Activated T-cell treated with anti-CD3 and anti-CD28 coated beads, Interleukin-2, amount 50 U/mL, for 4 hours (primary cell): Measurements from ENCODE around the gene PRAC2. TPM values are rescaled to one million over a fixed set of nuclear protein-coding genes. Genes with fewer than 3 reads are reported as not detected.

ENCODE experiments used
- ATAC-seq, 2 donors: fragments of 200-7000 bp; cut with Tn5 transposase; one replicate each; pipeline ENCODE4 v1.10.0; 2021
- DNase-seq: peaks from one replicate; pipeline ENCODE4 v3.0.0-alpha.2; 2020
- H3K27me3 Mint-ChIP-seq: one replicate; pipeline ENCODE4 v1.8.0; 2021; ENCODE audit warnings: low read depth, mixed read lengths
- H3K36me3 Mint-ChIP-seq: one replicate; pipeline ENCODE4 v1.8.0; 2022; ENCODE audit warnings: mixed read lengths; ENCODE audit not compliant: insufficient read depth
- H3K4me1 Mint-ChIP-seq: one replicate; pipeline ENCODE4 v1.8.0; 2021; ENCODE audit warnings: low read depth, mixed read lengths
- H3K4me3 Mint-ChIP-seq: one replicate; pipeline ENCODE4 v1.8.0; 2021; ENCODE audit warnings: mild to moderate bottlenecking, moderate library complexity, mixed read lengths
- H3K9me3 Mint-ChIP-seq: one replicate; pipeline ENCODE4 v1.8.0; 2021; ENCODE audit warnings: mixed read lengths
- total RNA-seq, 3 donors: library from RNA; stranded (reverse); gene quantifications; one replicate each; pipeline ENCODE4 v1.2.1, GENCODE V29; 2021

PRAC2 gene
- total RNA-seq, 3 donors from 2014 or later = not detected

GRCh38 chr17:48725288-48726064 is 2.5 kb downstream of the PRAC2 start:
- DNase-seq (no peak), ATAC-seq (no peak)
- H3K4me3 Mint-ChIP-seq = no peak overlapping the region
- peaks cover 29% of the 10 kb centered on the region for H3K4me1 Mint-ChIP-seq
- no peaks in the 10 kb centered on the region for H3K9me3 Mint-ChIP-seq
- H3K36me3 Mint-ChIP-seq = no peaks in the 10 kb centered on the region
- H3K27me3 Mint-ChIP-seq = peaks cover 95% of the 10 kb centered on the region

DNA sequence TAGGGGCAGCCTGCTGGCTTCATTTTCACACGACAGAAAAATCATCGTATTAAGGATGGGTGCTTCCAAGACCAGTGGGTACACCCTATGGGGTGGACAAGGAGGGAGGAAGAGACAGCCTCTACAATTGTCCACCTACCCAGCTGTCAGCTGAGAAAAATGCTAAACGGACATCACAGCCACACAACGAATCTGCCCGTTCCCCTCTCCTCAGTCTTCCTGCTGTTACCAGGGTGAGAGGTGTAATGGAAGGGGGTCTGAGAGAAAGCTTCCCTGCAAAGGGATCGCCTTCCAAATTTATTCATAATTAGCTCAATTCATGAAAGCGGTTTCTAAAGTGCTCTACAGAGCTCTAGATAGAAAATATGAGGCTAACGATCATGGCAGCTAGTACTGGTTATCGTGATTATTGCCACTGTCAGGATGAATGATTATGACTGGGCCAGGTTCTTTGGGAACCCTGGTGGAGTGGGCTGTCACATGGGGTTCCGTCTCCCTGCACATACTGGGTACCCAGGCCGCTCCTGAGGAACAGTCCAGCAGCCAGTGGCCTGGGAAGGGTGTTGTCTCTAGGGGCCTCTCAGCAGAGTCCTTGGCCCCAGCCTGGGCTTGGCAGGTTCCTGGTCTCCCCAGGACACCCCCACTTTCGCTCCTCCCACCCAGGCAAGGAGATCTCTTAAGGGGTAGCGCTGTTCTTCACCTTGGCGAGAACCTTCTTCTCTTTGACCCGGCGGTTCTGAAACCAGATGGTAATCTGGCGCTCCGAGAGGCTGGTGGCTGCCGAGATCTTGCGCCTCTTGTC is 3.3 kb downstream of the PRAC2 start:
- no peaks in the 10 kb centered on the region for H3K9me3 Mint-ChIP-seq
- H3K27me3 Mint-ChIP-seq = peaks cover 93% of the 10 kb centered on the region
- DNase-seq (no peak), ATAC-seq (no peak)
- peaks cover 29% of the 10 kb centered on the region for H3K4me1 Mint-ChIP-seq
- no peaks in the 10 kb centered on the region for H3K36me3 Mint-ChIP-seq
- no peak overlapping the region for H3K4me3 Mint-ChIP-seq

DNA sequence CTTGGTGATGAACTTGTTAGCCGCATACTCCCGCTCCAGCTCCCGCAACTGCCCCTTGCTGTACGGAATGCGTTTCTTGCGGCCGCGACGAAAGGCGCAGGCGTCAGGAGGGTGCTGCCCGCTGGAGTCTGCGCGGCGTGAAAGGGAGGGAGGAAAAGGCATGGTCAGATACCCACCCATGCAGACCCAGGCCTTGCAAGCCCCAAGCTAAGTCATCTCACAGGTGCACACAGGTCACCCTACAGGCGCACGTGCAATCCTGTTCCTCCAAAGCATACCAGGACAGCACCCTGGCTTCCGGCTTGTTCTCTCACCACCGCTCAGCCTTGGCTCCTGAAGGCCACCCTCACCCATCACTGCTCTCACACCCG is 3.9 kb downstream of the PRAC2 start:
- no peak for ATAC-seq
- H3K27me3 Mint-ChIP-seq = peaks cover 95% of the 10 kb centered on the region
- no peak overlapping the region for H3K4me3 Mint-ChIP-seq
- H3K4me1 Mint-ChIP-seq = peaks cover 29% of the 10 kb centered on the region
- H3K36me3 Mint-ChIP-seq = no peaks in the 10 kb centered on the region
- H3K9me3 Mint-ChIP-seq = no peaks in the 10 kb centered on the region
- no peak for DNase-seq

DNA sequence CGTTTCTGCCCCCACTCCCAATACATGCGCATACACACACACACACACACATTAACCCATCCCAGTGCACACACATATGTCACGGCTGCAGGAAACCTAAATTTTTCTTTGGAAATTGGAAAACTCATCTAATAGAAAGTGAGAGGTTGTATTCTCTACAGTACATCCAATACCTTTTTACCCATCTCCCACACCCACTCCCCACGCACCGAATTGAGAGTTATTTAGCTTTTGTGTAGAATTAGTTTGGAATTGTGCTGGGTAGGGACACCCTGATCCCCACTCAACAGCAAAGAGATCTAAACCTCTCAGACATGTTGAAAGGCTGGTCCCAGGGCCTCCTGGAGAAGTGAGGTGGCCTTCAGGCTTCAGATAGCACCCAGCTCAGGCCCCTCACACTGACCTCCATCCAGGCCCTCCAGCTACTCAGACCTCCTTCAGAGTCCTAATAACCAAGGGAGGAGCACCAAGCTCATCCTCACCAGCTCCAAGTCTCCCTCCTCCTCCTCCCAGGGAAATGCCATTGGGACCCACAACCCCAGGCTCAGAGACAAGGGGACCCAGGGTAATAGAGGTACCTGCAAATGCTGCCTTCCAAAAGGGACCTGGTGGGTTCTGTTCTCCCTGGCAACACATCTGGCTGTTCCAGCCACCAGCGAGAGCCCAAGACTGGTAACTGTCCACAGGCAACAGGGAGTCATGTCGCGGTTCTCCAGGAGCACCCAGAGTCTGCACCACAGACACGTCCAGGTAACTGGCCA is 4.6 kb downstream of the PRAC2 start:
- H3K36me3 Mint-ChIP-seq = no peaks in the 10 kb centered on the region
- no peak for ATAC-seq
- no peak for DNase-seq
- no peaks in the 10 kb centered on the region for H3K9me3 Mint-ChIP-seq
- peaks cover 95% of the 10 kb centered on the region for H3K27me3 Mint-ChIP-seq
- H3K4me3 Mint-ChIP-seq = no peak overlapping the region
- H3K4me1 Mint-ChIP-seq = peaks cover 29% of the 10 kb centered on the region

DNA sequence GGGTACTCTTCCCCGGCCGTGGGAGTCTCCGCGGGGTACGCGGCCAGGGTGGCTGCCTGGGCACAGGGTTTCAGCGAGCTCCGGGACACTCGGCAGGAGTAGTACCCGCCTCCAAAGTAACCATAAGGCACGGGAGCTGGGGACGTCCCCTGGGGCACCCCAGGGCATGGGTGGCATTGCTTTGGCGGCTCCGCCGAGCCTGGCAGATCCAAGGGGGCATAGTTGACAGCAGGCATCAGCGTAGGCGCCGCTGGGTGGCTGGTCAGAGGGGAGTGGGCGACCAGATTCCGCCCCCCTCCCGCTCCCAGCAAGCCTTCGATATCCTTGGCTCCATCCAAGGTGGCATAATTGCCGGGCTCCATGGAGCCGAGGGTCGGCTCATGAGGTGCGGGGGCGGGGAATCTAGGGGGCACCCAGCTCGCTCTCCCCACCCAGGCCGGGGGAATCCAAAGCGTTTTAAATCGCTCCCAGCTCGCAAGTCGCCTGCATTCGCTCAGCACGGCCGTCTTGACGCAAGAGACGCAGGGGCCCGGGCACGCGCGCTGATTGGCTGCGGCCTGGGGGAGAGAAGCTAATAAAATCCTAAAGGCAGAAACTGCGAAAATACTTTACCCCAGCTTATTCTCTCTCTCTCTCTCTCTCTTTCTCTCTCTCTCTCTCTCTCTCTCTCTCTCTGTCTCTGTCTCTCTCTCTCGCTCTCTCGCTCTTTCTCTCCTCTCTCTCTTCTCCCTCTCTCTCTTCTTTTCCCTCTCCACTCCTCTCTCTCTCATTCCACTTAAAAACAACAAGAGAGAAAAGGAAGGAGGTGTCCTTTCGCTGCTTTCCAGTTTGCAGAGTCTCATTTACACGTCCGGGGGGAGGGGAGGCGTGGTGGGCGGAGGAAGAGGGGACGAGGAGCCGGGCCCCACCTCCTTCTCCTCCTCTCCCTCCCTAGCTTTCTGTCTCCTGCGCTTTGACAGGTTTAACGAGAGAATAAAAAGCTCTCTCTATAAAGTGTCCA is 5.5 kb downstream of the PRAC2 start, which contains the start of gene HOXB13:
Gene HOXB13 (minus strand): TSS at position 519 of the 1,000 bp plus-strand sequence. CDS start 157 bp downstream, at position 362.
- Mint-ChIP-seq H3K27me3 (peaks cover 93% of the 10 kb centered on the region), H3K4me3 (peak within 1 kb of the TSS; percentile 26), H3K9me3 (no peaks in the 10 kb centered on the region), H3K36me3 (no peaks in the 10 kb centered on the region), H3K4me1 (peaks cover 32% of the 10 kb centered on the region)
- DNase-seq (peak; percentile 36), ATAC-seq (peak; percentile 41 to 49)

DNA sequence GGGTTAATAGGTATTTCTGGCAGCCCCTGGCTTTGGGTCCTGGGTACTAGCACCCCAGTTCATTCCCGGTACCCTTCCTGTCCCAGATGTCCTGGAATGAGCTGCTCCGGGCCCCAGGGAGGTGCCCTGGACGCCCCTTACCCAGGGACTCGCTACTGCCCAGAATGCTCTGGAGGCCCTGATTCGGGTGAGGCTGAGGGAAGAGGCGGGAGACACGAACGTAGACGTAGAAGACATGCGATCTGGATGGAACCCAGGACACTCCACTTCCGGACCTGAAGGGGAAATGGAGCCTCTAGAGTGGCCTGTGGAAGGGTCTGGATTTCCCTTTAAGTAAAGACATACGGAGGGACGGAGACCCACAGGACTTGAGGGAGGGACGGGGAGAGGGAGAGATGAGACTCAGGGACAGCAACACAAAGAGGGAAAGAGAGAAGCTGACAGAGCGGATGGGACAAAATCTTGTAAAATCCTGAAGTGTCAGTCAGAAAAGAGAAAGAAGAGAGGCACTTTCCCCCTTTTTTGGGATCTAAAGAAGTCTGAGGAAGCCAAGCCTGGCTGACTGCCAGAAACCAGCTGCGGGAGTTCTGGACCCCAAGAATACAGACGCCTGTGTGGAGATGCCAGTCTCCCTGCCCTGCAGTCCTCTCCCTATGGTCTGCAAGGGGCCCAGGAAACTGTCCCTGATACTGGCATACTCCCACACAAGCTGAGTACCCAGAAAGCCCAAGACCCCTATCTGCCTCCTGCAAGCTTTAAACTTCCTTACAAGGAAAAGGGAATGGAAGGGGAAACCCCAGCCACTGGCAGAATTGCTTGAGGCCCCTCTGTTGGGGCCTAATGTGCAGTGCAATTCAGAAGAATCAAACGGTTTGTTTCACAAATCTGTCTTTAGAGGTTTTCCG is 6.6 kb downstream of the PRAC2 start:
- ATAC-seq (no peak), DNase-seq (no peak)
- Mint-ChIP-seq H3K4me1 (peaks cover 27% of the 10 kb centered on the region), H3K9me3 (no peaks in the 10 kb centered on the region), H3K27me3 (peaks cover 93% of the 10 kb centered on the region), H3K36me3 (no peaks in the 10 kb centered on the region), H3K4me3 (no peak overlapping the region)

DNA sequence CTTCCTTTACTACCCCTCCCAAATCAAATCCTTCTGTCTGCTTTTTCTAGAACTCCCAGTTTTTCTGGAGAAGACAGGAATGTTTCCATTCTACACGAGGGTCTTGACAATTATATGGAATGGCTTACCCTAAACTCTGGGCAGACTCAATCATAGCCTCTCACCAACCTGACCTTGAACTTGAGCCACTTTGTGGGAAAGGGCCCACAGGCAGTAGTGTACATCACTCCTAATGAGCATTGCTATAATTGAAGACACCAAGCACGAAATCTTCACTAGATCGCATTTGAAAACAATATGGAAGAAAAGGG is 7.2 kb downstream of the PRAC2 start:
- H3K27me3 Mint-ChIP-seq = peaks cover 93% of the 10 kb centered on the region
- H3K9me3 Mint-ChIP-seq = no peaks in the 10 kb centered on the region
- ATAC-seq (no peak), DNase-seq (no peak)
- H3K4me1 Mint-ChIP-seq = peaks cover 26% of the 10 kb centered on the region
- no peak overlapping the region for H3K4me3 Mint-ChIP-seq
- H3K36me3 Mint-ChIP-seq = no peaks in the 10 kb centered on the region

- Mint-ChIP-seq H3K9me3 (no peaks in the 10 kb centered on the region), H3K27me3 (peaks cover 93% of the 10 kb centered on the region), H3K4me1 (peaks cover 26% of the 10 kb centered on the region), H3K4me3 (no peak overlapping the region), H3K36me3 (no peaks in the 10 kb centered on the region)
- ATAC-seq = no peak
- DNase-seq = no peak
These were observed 8.4 kb downstream of the PRAC2 start for GRCh38 chr17:48731355-48731754.

DNA sequence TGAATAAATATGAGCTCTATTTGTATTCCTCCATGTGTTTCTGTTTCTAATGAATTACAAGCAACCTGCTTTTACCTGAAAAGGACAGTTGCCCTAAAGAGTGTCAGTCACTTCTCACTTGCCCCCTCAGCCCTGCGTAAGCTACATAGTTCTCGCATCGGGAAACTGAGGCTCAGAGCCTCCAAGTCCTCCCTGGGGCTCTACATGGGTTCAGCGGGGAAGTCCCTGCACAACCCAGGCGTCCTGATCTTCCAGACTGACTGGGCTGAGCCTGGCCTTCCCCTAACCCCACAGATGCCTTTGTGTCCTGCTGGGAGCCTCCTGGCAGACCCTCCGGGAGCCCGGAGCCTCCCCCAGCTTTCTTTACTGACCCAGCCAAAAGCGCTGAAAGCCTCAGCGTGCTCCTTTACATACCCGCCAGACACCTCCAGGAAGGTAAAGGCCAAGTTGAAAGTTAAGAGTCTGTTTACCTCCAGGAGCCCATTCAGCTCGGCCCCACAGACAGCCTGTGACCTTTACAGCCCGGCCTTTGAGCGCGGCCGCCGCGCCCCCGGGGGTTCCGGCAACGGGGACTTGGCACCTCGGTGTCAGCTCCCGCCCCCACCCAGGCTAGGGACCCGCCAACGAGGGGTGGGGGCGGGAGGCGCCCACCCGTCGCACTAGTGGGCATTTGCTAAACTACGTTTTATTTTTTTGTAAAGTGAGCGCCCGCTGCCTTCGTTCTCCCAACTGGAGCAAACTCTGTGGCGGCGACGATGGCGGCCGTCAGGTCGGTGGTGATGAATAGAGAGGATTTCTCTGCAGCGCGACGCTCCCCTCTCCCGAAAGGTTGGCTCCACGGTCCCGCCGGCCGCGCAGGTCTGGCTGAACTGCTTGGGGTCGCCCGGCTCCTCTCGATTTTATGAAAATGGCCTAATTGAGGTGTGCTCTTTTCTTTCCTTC is 10.0 kb downstream of the PRAC2 start:
- no peaks in the 10 kb centered on the region for H3K9me3 Mint-ChIP-seq
- no peak for DNase-seq
- ATAC-seq = no peak
- H3K4me3 Mint-ChIP-seq = no peak overlapping the region
- peaks cover 23% of the 10 kb centered on the region for H3K4me1 Mint-ChIP-seq
- H3K36me3 Mint-ChIP-seq = no peaks in the 10 kb centered on the region
- H3K27me3 Mint-ChIP-seq = peaks cover 91% of the 10 kb centered on the region

- no peaks in the 10 kb centered on the region for H3K36me3 Mint-ChIP-seq
- DNase-seq (no peak), ATAC-seq (no peak)
- no peaks in the 10 kb centered on the region for H3K9me3 Mint-ChIP-seq
- peaks cover 22% of the 10 kb centered on the region for H3K4me1 Mint-ChIP-seq
- peaks cover 89% of the 10 kb centered on the region for H3K27me3 Mint-ChIP-seq
- no peak overlapping the region for H3K4me3 Mint-ChIP-seq
These were observed 10.8 kb downstream of the PRAC2 start for GRCh38 chr17:48733632-48734328.

DNA sequence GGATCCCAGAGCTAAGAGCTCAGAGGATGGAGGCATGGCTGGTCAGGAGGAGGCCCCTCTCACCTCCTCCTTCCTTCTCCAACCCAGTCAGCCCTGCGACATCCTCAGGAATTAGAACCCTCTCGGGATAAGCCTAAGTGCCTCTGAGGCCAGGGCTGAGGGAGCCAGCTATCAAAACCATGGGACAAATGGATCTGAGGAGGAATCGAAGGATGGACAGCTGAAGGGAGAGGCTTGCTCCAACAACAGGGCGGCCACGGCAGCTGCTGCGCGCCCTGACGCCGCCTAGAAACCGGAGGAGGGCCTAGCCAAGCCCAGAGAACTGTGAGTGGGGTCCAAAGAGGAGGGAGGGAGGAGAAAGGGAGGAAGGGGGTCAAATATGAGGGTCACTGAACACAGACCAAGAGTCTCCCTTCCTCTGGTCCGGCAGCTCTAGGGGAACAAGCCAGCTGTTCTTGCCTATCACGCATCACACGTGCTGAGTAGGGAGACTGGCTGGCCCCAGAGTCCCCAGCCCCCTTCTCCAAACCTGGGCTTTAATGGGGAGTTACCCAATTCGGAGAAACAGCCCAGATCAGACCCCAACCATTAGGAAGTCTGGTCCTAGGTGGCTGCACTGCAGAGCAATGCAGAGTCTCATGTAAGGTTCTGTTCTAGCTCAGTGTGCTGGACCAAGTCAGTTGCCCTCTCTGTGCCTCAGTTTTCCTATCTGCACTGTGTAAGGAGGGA is 11.5 kb downstream of the PRAC2 start:
- no peak for ATAC-seq
- H3K36me3 Mint-ChIP-seq = no peaks in the 10 kb centered on the region
- H3K4me3 Mint-ChIP-seq = no peak overlapping the region

More for the DNA sequence above, 11.5 kb downstream of the PRAC2 start:
- DNase-seq = no peak
- no peaks in the 10 kb centered on the region for H3K9me3 Mint-ChIP-seq
- peaks cover 89% of the 10 kb centered on the region for H3K27me3 Mint-ChIP-seq
- peaks cover 20% of the 10 kb centered on the region for H3K4me1 Mint-ChIP-seq
